22Rv1 (cell line): ENCODE measurements around the gene DPY19L2.
"Not testable (repeated sequence)": the region's sequence is repeated elsewhere in the genome, so short reads cannot be mapped to it uniquely, and the experiment has no call there.

ENCODE experiments used
- ZFX ChIP-seq: fragments of 450-650 bp; IDR thresholded peaks from 2 replicates; pipeline ENCODE4 v1.6.1; 2017; ENCODE audit warnings: antibody characterized with exemption, borderline replicate concordance
- TF ChIP-seq, protein P1 (sequence below): fragments of 450-650 bp; IDR thresholded peaks from 2 replicates; pipeline ENCODE4 v1.5.1; 2017; ENCODE audit warnings: mild to moderate bottlenecking

DNA sequence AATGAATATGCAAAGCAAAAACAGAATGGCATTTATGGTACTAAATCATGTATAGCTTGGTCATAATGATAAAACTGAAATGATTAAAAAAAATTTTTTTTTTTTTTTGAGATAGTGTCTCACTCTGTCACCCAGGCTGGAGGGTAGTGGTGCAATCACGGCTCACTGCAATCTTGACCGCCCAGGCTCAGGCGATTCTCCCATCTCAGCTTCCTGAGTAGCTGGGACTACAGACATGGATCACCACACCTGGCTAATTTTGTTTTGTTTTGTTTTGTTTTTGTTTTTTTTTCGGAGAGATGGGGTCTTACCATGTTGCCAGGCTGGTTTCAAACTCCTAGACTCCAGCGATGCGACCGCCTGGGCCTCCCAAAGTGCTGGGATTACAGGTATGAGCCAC is 138.7 kb downstream of the DPY19L2 start:
- TF ChIP-seq, protein P1, sequence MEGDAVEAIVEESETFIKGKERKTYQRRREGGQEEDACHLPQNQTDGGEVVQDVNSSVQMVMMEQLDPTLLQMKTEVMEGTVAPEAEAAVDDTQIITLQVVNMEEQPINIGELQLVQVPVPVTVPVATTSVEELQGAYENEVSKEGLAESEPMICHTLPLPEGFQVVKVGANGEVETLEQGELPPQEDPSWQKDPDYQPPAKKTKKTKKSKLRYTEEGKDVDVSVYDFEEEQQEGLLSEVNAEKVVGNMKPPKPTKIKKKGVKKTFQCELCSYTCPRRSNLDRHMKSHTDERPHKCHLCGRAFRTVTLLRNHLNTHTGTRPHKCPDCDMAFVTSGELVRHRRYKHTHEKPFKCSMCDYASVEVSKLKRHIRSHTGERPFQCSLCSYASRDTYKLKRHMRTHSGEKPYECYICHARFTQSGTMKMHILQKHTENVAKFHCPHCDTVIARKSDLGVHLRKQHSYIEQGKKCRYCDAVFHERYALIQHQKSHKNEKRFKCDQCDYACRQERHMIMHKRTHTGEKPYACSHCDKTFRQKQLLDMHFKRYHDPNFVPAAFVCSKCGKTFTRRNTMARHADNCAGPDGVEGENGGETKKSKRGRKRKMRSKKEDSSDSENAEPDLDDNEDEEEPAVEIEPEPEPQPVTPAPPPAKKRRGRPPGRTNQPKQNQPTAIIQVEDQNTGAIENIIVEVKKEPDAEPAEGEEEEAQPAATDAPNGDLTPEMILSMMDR: not testable (repeated sequence)
- TF ChIP-seq ZFX: not testable (repeated sequence)
